OCI-LY3 (cell line): Measurements from ENCODE around the gene C16orf92.
A peak's percentile ranks its signal among the peaks of the same experiment; 100 is the strongest.

ENCODE experiments used
- H2AFZ ChIP-seq: fragments of 200-600, 300-600 bp; shearing (Covaris generic); 2 replicates; pipeline ENCODE4 v1.6.0; 2014; ENCODE audit warnings: antibody characterized with exemption, low read depth, low read length
- H3K27ac ChIP-seq: fragments of 200-600, 300-600 bp; sonication (generic); 2 replicates; pipeline ENCODE4 v1.5.1; 2014; ENCODE audit warnings: mild to moderate bottlenecking, low read length, moderate library complexity, mixed read lengths
- H3K27me3 ChIP-seq: fragments of 200-600, 300-600 bp; sonication (generic); 2 replicates; pipeline ENCODE4 v1.6.1; 2014; ENCODE audit warnings: low read depth, low read length, mixed read lengths
- H3K36me3 ChIP-seq: fragments of 200-600, 300-600 bp; sonication (generic); replicated peaks from 2 replicates; pipeline ENCODE3; 2014; ENCODE audit warnings: low read depth, low read length, mixed read lengths
- H3K4me1 ChIP-seq: fragments of 300-600, 200-600 bp; sonication (generic); 2 replicates; pipeline ENCODE4 v1.6.1; 2014; ENCODE audit warnings: low read length, mixed read lengths
- H3K4me2 ChIP-seq: fragments of 200-600, 300-600 bp; sonication (generic); 2 replicates; pipeline ENCODE4 v1.6.1; 2014; ENCODE audit warnings: low read length, mixed read lengths
- H3K4me3 ChIP-seq: fragments of 300-600, 200-600 bp; sonication (generic); 2 replicates; pipeline ENCODE4 v1.5.1; 2014; ENCODE audit warnings: antibody characterized with exemption, mild to moderate bottlenecking, low read length, moderate library complexity
- H3K79me2 ChIP-seq: fragments of 300-600, 200-600 bp; shearing (Covaris generic); 2 replicates; pipeline ENCODE4 v1.6.1; 2014; ENCODE audit warnings: mild to moderate bottlenecking, low read length, mixed read lengths
- H3K9ac ChIP-seq: fragments of 300-600, 200-600 bp; shearing (Covaris generic); 2 replicates; pipeline ENCODE4 v1.6.0; 2014; ENCODE audit warnings: mild to moderate bottlenecking, low read length, moderate library complexity
- H3K9me3 ChIP-seq: fragments of 200-600, 300-600 bp; shearing (Covaris generic); 2 replicates; pipeline ENCODE4 v1.6.1; 2014; ENCODE audit warnings: low read length, mixed read lengths; ENCODE audit not compliant: insufficient read depth
- H4K20me1 ChIP-seq: fragments of 200-600, 300-600 bp; sonication (generic); 2 replicates; pipeline ENCODE4 v1.6.1; 2016; ENCODE audit warnings: low read length, mixed read lengths; ENCODE audit not compliant: insufficient read depth
- CTCF ChIP-seq: fragments of 200-600, 300-600 bp; sonication (generic); IDR thresholded peaks from 2 replicates; pipeline ENCODE4 v1.5.1; 2014; ENCODE audit warnings: antibody characterized with exemption, low read length, low read depth
- EZH2phosphoT487 ChIP-seq: fragments of 200-600 bp; shearing (Covaris generic); IDR thresholded peaks from 2 replicates; pipeline ENCODE4 v1.6.1; 2018; ENCODE audit warnings: antibody characterized with exemption, mixed run types, low read depth

C16orf92 gene

GRCh38 chr16:30004424-30004776 is 18.6 kb upstream of the C16orf92 start:
- no peaks in the 10 kb centered on the region for H3K79me2 ChIP-seq
- peaks cover 3% of the 10 kb centered on the region for H3K36me3 ChIP-seq
- H2AFZ ChIP-seq, result no peak overlapping the region
- H3K4me2 ChIP-seq, result no peak overlapping the region
- H3K9ac ChIP-seq, result no peak overlapping the region
- no peaks in the 10 kb centered on the region for H4K20me1 ChIP-seq
- H3K27me3 ChIP-seq, result no peaks in the 10 kb centered on the region
- no peak overlapping the region for H3K27ac ChIP-seq
- H3K9me3 ChIP-seq, result no peaks in the 10 kb centered on the region
- no peak overlapping the region for H3K4me3 ChIP-seq
- no peak for TF ChIP-seq CTCF
- no peak for TF ChIP-seq EZH2phosphoT487
- peaks cover 4% of the 10 kb centered on the region; the same call in 1 of the 2 replicates for H3K4me1 ChIP-seq

GRCh38 chr16:30004811-30005242 is 18.2 kb upstream of the C16orf92 start:
- Histone ChIP-seq H3K4me1 (peaks cover 4% of the 10 kb centered on the region; the same call in 1 of the 2 replicates), H3K4me3 (no peak overlapping the region), H3K9me3 (no peaks in the 10 kb centered on the region), H4K20me1 (no peaks in the 10 kb centered on the region), H3K27me3 (no peaks in the 10 kb centered on the region), H2AFZ (no peak overlapping the region), H3K9ac (no peak overlapping the region), H3K79me2 (no peaks in the 10 kb centered on the region), H3K27ac (no peak overlapping the region), H3K4me2 (no peak overlapping the region), H3K36me3 (peaks cover 3% of the 10 kb centered on the region)
- TF ChIP-seq CTCF (no peak), EZH2phosphoT487 (no peak)

- H3K4me3 ChIP-seq, result no peak overlapping the region
- H3K36me3 ChIP-seq, result peaks cover 3% of the 10 kb centered on the region
- no peaks in the 10 kb centered on the region for H3K79me2 ChIP-seq
- no peaks in the 10 kb centered on the region for H3K9me3 ChIP-seq
- no peak overlapping the region for H2AFZ ChIP-seq
- TF ChIP-seq EZH2phosphoT487 (no peak), CTCF (peak; percentile 79)
- H3K27ac ChIP-seq, result no peak overlapping the region
- H3K4me2 ChIP-seq, result no peak overlapping the region
- H4K20me1 ChIP-seq, result no peaks in the 10 kb centered on the region
- peaks cover 4% of the 10 kb centered on the region; the same call in 1 of the 2 replicates for H3K4me1 ChIP-seq
- no peak overlapping the region for H3K9ac ChIP-seq
- H3K27me3 ChIP-seq, result no peaks in the 10 kb centered on the region
Measured at GRCh38 chr16:30005341-30006094, 17.5 kb upstream of the C16orf92 start.

DNA sequence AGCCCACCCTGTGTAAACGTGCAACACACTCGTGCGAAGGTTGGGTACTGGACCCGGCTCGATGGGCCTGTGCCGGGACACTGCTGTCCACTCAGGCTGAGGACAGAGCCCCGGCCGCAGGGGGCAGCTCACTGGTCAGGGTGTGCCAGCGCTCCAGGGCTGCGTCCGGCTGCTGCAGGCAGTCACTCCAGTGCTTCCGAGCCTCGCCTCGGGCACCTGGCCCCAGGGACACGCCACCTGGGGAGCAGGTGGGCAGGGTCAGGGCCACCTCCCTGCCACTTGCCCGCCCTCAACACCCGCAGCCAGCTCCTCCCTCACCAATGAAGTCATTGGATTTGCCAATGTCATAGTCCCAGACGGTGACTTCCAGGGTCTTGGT is 16.9 kb upstream of the C16orf92 start:
- Histone ChIP-seq H3K9me3 (no peaks in the 10 kb centered on the region), H2AFZ (no peak overlapping the region), H3K27ac (no peak overlapping the region), H3K27me3 (no peaks in the 10 kb centered on the region), H3K36me3 (peaks cover 3% of the 10 kb centered on the region), H4K20me1 (no peaks in the 10 kb centered on the region), H3K79me2 (no peaks in the 10 kb centered on the region), H3K9ac (no peak overlapping the region), H3K4me3 (no peak overlapping the region), H3K4me2 (no peak overlapping the region), H3K4me1 (peaks cover 4% of the 10 kb centered on the region; the same call in 1 of the 2 replicates)
- no peak for TF ChIP-seq CTCF
- TF ChIP-seq EZH2phosphoT487, result no peak
